OCI-LY1 (cell line): Measurements from ENCODE around the gene PTPRT.

Experiments used
- EZH2 ChIP-seq: fragments of 200-600 bp; sonication (generic), shearing (Covaris generic); IDR thresholded peaks from 2 replicates; pipeline ENCODE4 v1.8.0; 2017; ENCODE audit warnings: borderline replicate concordance, mixed run types, mild to moderate bottlenecking, antibody characterized with exemption, low read length, moderate library complexity, mixed read lengths
- TF ChIP-seq, protein P1 (sequence below): fragments of 200-600 bp; sonication (generic), shearing (Covaris generic); IDR thresholded peaks from 2 replicates; pipeline ENCODE4 v1.5.1; 2017; ENCODE audit warnings: mild to moderate bottlenecking, antibody characterized with exemption, low read length, moderate library complexity, mixed read lengths

DNA sequence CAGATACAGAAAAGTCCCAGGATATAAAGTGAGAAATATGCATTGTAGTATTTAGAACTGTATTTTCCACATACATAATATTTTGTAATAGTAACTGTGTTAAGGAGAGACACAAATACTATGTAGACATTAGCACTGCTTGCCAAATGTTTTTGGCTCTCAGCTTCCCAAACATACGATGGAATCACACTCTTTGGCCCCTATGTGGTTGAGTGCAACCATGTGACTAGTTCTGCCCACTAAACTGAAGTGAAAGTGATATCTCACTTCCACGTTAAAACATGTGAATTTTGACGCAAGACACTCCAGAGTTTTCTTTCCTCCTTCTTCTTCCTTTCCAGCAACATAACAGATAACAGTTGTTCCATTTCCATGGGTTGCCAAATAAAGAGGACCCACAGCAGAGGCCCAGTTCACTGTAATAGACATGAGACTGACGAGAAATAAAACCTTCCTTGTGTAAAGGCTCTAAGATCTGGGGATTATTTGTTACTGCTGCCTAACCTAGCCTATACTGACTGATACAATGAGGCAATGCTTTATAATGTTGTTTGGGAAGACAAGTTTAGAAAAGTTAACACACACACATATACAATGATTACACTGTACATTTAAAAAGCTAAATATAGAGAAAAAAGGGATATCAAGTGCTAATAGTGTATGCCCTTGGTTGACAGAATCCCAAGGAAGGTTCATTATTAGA is 97.2 kb downstream of the PTPRT start:
- TF ChIP-seq, protein P1, sequence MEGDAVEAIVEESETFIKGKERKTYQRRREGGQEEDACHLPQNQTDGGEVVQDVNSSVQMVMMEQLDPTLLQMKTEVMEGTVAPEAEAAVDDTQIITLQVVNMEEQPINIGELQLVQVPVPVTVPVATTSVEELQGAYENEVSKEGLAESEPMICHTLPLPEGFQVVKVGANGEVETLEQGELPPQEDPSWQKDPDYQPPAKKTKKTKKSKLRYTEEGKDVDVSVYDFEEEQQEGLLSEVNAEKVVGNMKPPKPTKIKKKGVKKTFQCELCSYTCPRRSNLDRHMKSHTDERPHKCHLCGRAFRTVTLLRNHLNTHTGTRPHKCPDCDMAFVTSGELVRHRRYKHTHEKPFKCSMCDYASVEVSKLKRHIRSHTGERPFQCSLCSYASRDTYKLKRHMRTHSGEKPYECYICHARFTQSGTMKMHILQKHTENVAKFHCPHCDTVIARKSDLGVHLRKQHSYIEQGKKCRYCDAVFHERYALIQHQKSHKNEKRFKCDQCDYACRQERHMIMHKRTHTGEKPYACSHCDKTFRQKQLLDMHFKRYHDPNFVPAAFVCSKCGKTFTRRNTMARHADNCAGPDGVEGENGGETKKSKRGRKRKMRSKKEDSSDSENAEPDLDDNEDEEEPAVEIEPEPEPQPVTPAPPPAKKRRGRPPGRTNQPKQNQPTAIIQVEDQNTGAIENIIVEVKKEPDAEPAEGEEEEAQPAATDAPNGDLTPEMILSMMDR = no peak
- no peak for TF ChIP-seq EZH2
